ENCODE data around the gene ABHD12B. TPM values are rescaled to one million over a fixed set of nuclear protein-coding genes. Genes with fewer than 3 reads are reported as not detected.
"Not testable (repeated sequence)": the region's sequence is repeated elsewhere in the genome, so short reads cannot be mapped to it uniquely, and the experiment has no call there.

Gene ABHD12B
- total RNA-seq, 1 donor from 2014 or later = not detected

GRCh38 chr14:50937800-50938199, 65.9 kb downstream of the ABHD12B start:
- H3K36me3 Mint-ChIP-seq (ENCODE audit: low read depth) = no peaks in the 10 kb centered on the region
- intact Hi-C loops (cut with micrococcal nuclease) = no loop called here
- peaks cover 37% of the 10 kb centered on the region for H3K27me3 Mint-ChIP-seq
- no peaks in the 10 kb centered on the region for H3K9me3 Mint-ChIP-seq
- H3K27ac Mint-ChIP-seq = no peak overlapping the region
- POLR2A ChIA-PET = no interaction called here
- CTCF ChIA-PET = no interaction called here
- H3K4me1 Mint-ChIP-seq = no peaks in the 10 kb centered on the region
- no peak overlapping the region for H3K4me3 Mint-ChIP-seq
- ATAC-seq (ENCODE audit: low read depth) = no peak
- no peak for TF ChIP-seq CTCF (IDR thresholded peaks at IDR 0.05)
- DNase-seq = no peak

GRCh38 chr14:50941151-50941550, 69.3 kb downstream of the ABHD12B start:
- no peaks in the 10 kb centered on the region for H3K9me3 Mint-ChIP-seq
- ChIA-PET CTCF (no interaction called here), POLR2A (no interaction called here)
- H3K4me3 Mint-ChIP-seq = no peak overlapping the region
- no peak for ATAC-seq (ENCODE audit: low read depth)
- TF ChIP-seq CTCF (IDR thresholded peaks at IDR 0.05) = no peak
- no peaks in the 10 kb centered on the region for H3K36me3 Mint-ChIP-seq (ENCODE audit: low read depth)
- no peak for DNase-seq
- intact Hi-C loops (cut with micrococcal nuclease) = loop anchor here (5.0 kb wide), 2 partner anchors 156 to 261 kb away; partner anchors contain the start of gene TRIM9
- H3K4me1 Mint-ChIP-seq = peaks cover 15% of the 10 kb centered on the region
- H3K27ac Mint-ChIP-seq = no peak overlapping the region
- H3K27me3 Mint-ChIP-seq = peaks cover 39% of the 10 kb centered on the region

GRCh38 chr14:50941638-50942037, 69.8 kb downstream of the ABHD12B start:
- DNase-seq; H3K36me3 Mint-ChIP-seq (ENCODE audit: low read depth); ATAC-seq (ENCODE audit: low read depth); CTCF ChIA-PET; H3K4me3 Mint-ChIP-seq; POLR2A ChIA-PET; H3K9me3 Mint-ChIP-seq; H3K27ac Mint-ChIP-seq: not testable (repeated sequence)
- peaks cover 39% of the 10 kb centered on the region for H3K27me3 Mint-ChIP-seq
- peaks cover 15% of the 10 kb centered on the region for H3K4me1 Mint-ChIP-seq
- intact Hi-C loops (cut with micrococcal nuclease) = loop anchor here (5.0 kb wide), 2 partner anchors 156 to 261 kb away; partner anchors contain the start of gene TRIM9

GRCh38 chr14:50943261-50943942, 71.5 kb downstream of the ABHD12B start:
- H3K27ac Mint-ChIP-seq = no peak overlapping the region
- POLR2A ChIA-PET = interaction anchor here (0.5 kb wide), 1 partner anchor 765 kb away, joined by 3 read pairs; no protein-coding TSS in a partner anchor
- peaks cover 37% of the 10 kb centered on the region for H3K27me3 Mint-ChIP-seq
- H3K9me3 Mint-ChIP-seq = no peaks in the 10 kb centered on the region
- H3K36me3 Mint-ChIP-seq (ENCODE audit: low read depth) = no peaks in the 10 kb centered on the region
- DNase-seq = no peak
- intact Hi-C loops (cut with micrococcal nuclease) = loop anchor here (5.0 kb wide), 2 partner anchors 154 to 259 kb away; partner anchors contain the start of gene TRIM9
- no peak for ATAC-seq (ENCODE audit: low read depth)
- H3K4me3 Mint-ChIP-seq = peak overlapping the region; percentile 77
- TF ChIP-seq CTCF (IDR thresholded peaks at IDR 0.05) = no peak
- CTCF ChIA-PET = no interaction called here
- H3K4me1 Mint-ChIP-seq = peaks cover 15% of the 10 kb centered on the region

GRCh38 chr14:50943943-50944646, 72.2 kb downstream of the ABHD12B start, which contains the start of gene PYGL:
TSS of gene PYGL (minus strand) at chr14:50944483. CDS start at chr14:50944403, 80 bp downstream.
- H3K27me3 Mint-ChIP-seq = peaks cover 37% of the 10 kb centered on the region
- H3K27ac Mint-ChIP-seq = no peak within 1 kb of the TSS
- POLR2A ChIA-PET = interaction anchor here (0.5 kb wide), 1 partner anchor 765 kb away, joined by 3 read pairs; no protein-coding TSS in a partner anchor

More at GRCh38 chr14:50943943-50944646, 72.2 kb downstream of the ABHD12B start, which contains the start of gene PYGL:
- Mint-ChIP-seq H3K9me3 (no peaks in the 10 kb centered on the region), H3K4me1 (peaks cover 15% of the 10 kb centered on the region), H3K36me3 (ENCODE audit: low read depth) (no peaks in the 10 kb centered on the region), H3K4me3 (peak within 1 kb of the TSS; percentile 86)
- TF ChIP-seq CTCF (IDR thresholded peaks at IDR 0.05) = no peak
- intact Hi-C loops (cut with micrococcal nuclease) = loop anchor here (5.0 kb wide), 2 partner anchors 153 to 258 kb away; partner anchors contain the start of gene TRIM9
- DNase-seq (peak; percentile 39), ATAC-seq (ENCODE audit: low read depth) (peak; percentile 87)
- CTCF ChIA-PET = no interaction called here

All from activated B cell treated with CpG ODN at 0.5 μM for 24 hours (primary cell).